Esophagus squamous epithelium (tissue), 4 donors: ENCODE results near the gene SKAP1.

Experiments used
- POLR2A ChIP-seq, 4 donors: fragments of 450-650 bp; IDR thresholded peaks; one replicate each; pipeline ENCODE4 v1.6.1; 2017; ENCODE audit warnings: antibody characterized with exemption in 4 of 4, mild to moderate bottlenecking in 4 of 4, moderate library complexity in 3 of 4
- TF ChIP-seq, protein P1 (sequence below), 6 experiments: fragments of 450-650 bp in 4 of 6; fragments of 200-600 bp in 2 of 6; sonication (generic) in 2 of 6; IDR thresholded peaks; one replicate each; pipeline ENCODE4 v1.5.1; 2016 to 2019; ENCODE audit warnings: antibody characterized with exemption in 6 of 6, mild to moderate bottlenecking in 4 of 6, moderate library complexity in 4 of 6

DNA sequence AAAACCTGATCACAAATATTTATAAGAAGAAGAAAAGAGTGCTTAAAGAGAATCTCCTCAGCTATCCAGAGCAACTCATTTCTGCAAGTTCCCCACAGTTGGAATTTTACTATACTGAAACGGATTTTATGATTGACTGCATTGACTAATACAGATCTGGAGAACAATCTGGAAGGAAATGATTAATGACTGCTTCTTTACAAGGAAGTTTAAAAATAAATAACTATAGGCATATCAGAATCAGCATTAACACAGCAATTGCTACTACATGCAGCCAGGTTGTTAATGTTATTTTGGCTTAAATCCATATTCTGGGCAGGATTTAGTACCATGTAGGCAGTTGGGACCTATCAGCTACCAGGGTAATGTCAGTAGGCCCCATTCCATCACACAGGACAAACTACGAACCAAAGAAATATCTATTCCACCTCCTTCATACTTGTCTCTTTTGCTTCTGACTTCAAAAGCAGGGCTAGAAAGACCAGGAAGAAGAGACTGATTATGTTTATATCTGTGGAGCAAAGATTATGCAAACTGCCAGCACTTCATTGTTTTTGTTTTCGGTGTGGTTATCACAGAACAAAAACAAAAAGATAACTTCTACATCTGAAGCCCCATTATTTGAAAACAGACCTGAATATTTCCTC lies 3.9 kb downstream of the SKAP1 start:
- TF ChIP-seq, protein P1, sequence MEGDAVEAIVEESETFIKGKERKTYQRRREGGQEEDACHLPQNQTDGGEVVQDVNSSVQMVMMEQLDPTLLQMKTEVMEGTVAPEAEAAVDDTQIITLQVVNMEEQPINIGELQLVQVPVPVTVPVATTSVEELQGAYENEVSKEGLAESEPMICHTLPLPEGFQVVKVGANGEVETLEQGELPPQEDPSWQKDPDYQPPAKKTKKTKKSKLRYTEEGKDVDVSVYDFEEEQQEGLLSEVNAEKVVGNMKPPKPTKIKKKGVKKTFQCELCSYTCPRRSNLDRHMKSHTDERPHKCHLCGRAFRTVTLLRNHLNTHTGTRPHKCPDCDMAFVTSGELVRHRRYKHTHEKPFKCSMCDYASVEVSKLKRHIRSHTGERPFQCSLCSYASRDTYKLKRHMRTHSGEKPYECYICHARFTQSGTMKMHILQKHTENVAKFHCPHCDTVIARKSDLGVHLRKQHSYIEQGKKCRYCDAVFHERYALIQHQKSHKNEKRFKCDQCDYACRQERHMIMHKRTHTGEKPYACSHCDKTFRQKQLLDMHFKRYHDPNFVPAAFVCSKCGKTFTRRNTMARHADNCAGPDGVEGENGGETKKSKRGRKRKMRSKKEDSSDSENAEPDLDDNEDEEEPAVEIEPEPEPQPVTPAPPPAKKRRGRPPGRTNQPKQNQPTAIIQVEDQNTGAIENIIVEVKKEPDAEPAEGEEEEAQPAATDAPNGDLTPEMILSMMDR (IDR thresholded peaks at IDR 0.05) = no peak
- no peak for TF ChIP-seq POLR2A (IDR thresholded peaks at IDR 0.05)
